ENCODE measurements around the gene CACNA1G.

DNA sequence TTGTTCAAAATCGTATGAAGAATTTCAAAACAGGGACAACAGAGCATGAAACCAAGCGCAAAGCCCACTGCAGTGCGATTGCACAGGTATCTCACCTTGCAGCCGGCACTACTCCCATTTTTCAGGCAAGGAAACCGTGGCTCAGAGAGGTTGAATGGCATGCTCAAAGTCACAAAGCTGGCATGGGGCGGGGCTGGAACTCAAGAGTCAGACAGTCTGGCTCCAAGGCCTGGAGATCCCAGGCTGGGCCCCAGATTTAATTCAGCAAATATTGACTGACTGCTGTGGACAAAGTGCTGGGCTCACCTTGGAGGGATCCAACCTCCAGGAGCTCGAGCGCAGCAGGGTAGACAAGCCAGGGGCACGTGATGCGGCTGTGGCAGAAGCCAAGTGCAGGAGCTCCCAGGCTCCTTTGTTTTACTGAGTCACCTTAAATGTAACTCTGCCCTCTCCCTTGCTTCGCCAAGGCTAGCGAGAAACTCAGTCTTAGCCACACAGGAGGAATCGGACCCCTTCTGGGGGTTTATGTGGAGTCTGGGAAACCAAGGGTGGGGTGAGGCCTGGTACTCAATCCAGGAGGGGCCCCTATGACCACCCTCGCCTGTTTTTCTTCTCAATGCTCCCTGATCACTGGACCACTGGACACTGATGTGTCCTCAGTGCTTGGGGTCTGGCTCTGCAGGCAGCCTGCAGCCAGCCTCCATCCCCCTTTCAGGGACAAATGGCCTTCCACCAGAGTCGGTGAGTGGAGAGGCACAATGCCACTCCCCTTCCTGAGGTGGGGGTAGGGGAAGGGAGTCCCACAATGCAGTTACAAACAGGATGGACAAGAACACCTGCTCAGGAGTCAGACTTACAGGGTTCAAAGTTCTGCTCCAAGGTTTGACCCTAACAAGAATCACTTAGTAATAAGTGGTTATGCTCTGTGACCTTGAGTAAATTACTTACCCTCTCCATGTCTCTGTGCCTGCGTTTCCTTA, 17.4 kb upstream of the CACNA1G start:
- TF ChIP-seq, protein P1, sequence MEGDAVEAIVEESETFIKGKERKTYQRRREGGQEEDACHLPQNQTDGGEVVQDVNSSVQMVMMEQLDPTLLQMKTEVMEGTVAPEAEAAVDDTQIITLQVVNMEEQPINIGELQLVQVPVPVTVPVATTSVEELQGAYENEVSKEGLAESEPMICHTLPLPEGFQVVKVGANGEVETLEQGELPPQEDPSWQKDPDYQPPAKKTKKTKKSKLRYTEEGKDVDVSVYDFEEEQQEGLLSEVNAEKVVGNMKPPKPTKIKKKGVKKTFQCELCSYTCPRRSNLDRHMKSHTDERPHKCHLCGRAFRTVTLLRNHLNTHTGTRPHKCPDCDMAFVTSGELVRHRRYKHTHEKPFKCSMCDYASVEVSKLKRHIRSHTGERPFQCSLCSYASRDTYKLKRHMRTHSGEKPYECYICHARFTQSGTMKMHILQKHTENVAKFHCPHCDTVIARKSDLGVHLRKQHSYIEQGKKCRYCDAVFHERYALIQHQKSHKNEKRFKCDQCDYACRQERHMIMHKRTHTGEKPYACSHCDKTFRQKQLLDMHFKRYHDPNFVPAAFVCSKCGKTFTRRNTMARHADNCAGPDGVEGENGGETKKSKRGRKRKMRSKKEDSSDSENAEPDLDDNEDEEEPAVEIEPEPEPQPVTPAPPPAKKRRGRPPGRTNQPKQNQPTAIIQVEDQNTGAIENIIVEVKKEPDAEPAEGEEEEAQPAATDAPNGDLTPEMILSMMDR (IDR thresholded peaks at IDR 0.05; ENCODE audit: insufficient read depth, low read depth, low read length): no peak
- no peak for TF ChIP-seq EZH2 (IDR thresholded peaks at IDR 0.05; ENCODE audit: insufficient read depth, low read length)
